Hematopoietic multipotent progenitor cell treated with erythropoietin and hydrocortisone succinate and interleukin-3 and kit ligand, for 17 days (in vitro differentiated cells): ENCODE results near the gene CCDC150.
"Not testable (repeated sequence)": the region's sequence is repeated elsewhere in the genome, so short reads cannot be mapped to it uniquely, and the experiment has no call there.

ENCODE experiments used
- DNase-seq: peaks from one replicate; pipeline ENCODE4 v3.0.0-alpha.2; 2015; ENCODE audit warnings: low spot score

The CCDC150 gene

GRCh38 chr2:196639180-196640030 is at the start of gene CCDC150:
Gene CCDC150 (plus strand): TSS chr2:196639715. CDS start chr2:196639767, 52 bp downstream.
- DNase-seq = peak; percentile 82

- no peak for DNase-seq
These were observed 49.2 kb upstream of the CCDC150 start for GRCh38 chr2:196590286-196590685.

- no peak for DNase-seq
These were observed 48.5 kb upstream of the CCDC150 start for GRCh38 chr2:196591004-196591403.

GRCh38 chr2:196591621-196592022 is 47.9 kb upstream of the CCDC150 start:
- no peak for DNase-seq

- no peak for DNase-seq
These were observed 47.1 kb upstream of the CCDC150 start for GRCh38 chr2:196592331-196592910.

- no peak for DNase-seq
These were observed 46.3 kb upstream of the CCDC150 start, which contains the start of gene HECW2 for GRCh38 chr2:196592911-196593881. Gene HECW2 (minus strand): TSS chr2:196593554.

- DNase-seq = no peak
These were observed 45.4 kb upstream of the CCDC150 start for GRCh38 chr2:196594158-196594557.

GRCh38 chr2:196597531-196597930 is 42.0 kb upstream of the CCDC150 start:
- no peak for DNase-seq

GRCh38 chr2:196598412-196598811 is 41.1 kb upstream of the CCDC150 start:
- no peak for DNase-seq

GRCh38 chr2:196598846-196599245 is 40.7 kb upstream of the CCDC150 start:
- DNase-seq = no peak

- DNase-seq = no peak
These were observed 37.8 kb upstream of the CCDC150 start for GRCh38 chr2:196601430-196602306.

GRCh38 chr2:196604196-196604595 is 35.3 kb upstream of the CCDC150 start:
- DNase-seq = no peak

- no peak for DNase-seq
These were observed 33.0 kb upstream of the CCDC150 start for GRCh38 chr2:196606516-196606915.

GRCh38 chr2:196607073-196607472 is 32.4 kb upstream of the CCDC150 start:
- DNase-seq = no peak

GRCh38 chr2:196607896-196608295 is 31.6 kb upstream of the CCDC150 start:
- not testable (repeated sequence) for DNase-seq

- no peak for DNase-seq
These were observed 29.7 kb upstream of the CCDC150 start for GRCh38 chr2:196609806-196610205.

GRCh38 chr2:196610796-196611195 is 28.7 kb upstream of the CCDC150 start:
- no peak for DNase-seq

- no peak for DNase-seq
These were observed 26.2 kb upstream of the CCDC150 start for GRCh38 chr2:196613302-196613701.

- DNase-seq = no peak
These were observed 22.1 kb upstream of the CCDC150 start for GRCh38 chr2:196617430-196617829.

- DNase-seq = no peak
These were observed 20.9 kb upstream of the CCDC150 start for GRCh38 chr2:196618661-196619060.

- DNase-seq = no peak
These were observed 9.0 kb upstream of the CCDC150 start for GRCh38 chr2:196630531-196630930.
